K562 treated with DMSO at 1 percent for 48 hours (cell line): Measurements from ENCODE around the gene MISP. TPM values are rescaled to one million over a fixed set of nuclear protein-coding genes. Genes with fewer than 3 reads are reported as not detected.

Experiments
- total RNA-seq: library from RNA; unstranded; fragments of 300-600 nt; gene quantifications from 2 replicates; pipeline ENCODE4 v1.2.3, GENCODE V29; 2022; ENCODE audit warnings: low replicate concordance; ENCODE audit errors: extremely low read depth

The MISP gene
- not detected in 2 replicates for total RNA-seq

GRCh38 chr19:750640-751423 lies at the start of gene MISP:
TSS of gene MISP (plus strand) at chr19:751112. CDS start at chr19:756947, 5,835 bp downstream.

GRCh38 chr19:708154-709143 lies 42.5 kb upstream of the MISP start, which contains the start of gene PALM:
TSS of gene PALM (plus strand) at chr19:708935. CDS start at chr19:709147, 212 bp downstream.

GRCh38 chr19:796692-797527 lies 46.0 kb downstream of the MISP start, which contains the start of gene PTBP1:
TSS of gene PTBP1 (plus strand) at chr19:797452. CDS start at chr19:797498, 46 bp downstream.

Other genes starting within 250 kb of the MISP start
- gene TPGS1, start 243.6 kb upstream of the MISP start, total RNA-seq: not detected in 2 replicates
- gene CDC34, start 219.4 kb upstream of the MISP start, total RNA-seq: not detected in 2 replicates
- gene GZMM, start 207.1 kb upstream of the MISP start, total RNA-seq: not detected in 2 replicates
- gene BSG, start 178.5 kb upstream of the MISP start, total RNA-seq: 1,430 and 1,506 TPM in 2 replicates
- gene HCN2, start 161.2 kb upstream of the MISP start, total RNA-seq: not detected in 2 replicates
- 676 TPM in 1 of 2 replicates, not detected in the other for gene POLRMT, start 117.6 kb upstream of the MISP start, total RNA-seq
- gene FGF22, start 111.2 kb upstream of the MISP start, total RNA-seq: not detected in 2 replicates
- 251 TPM in 1 of 2 replicates, not detected in the other for gene RNF126, start 87.9 kb upstream of the MISP start, total RNA-seq
- not detected in 2 replicates for gene FSTL3, start 74.7 kb upstream of the MISP start, total RNA-seq
- gene PRSS57, start 55.7 kb upstream of the MISP start, total RNA-seq: not detected in 2 replicates
- not detected in 2 replicates for gene PALM, start 42.2 kb upstream of the MISP start, total RNA-seq
- 250 TPM in 1 of 2 replicates, not detected in the other for gene PTBP1, start 46.3 kb downstream of the MISP start, total RNA-seq
- not detected in 2 replicates for gene PLPPR3, start 70.8 kb downstream of the MISP start, total RNA-seq
- gene AZU1, start 76.7 kb downstream of the MISP start, total RNA-seq: not detected in 2 replicates
- not detected in 2 replicates for gene PRTN3, start 89.9 kb downstream of the MISP start, total RNA-seq
- gene ELANE, start 101.2 kb downstream of the MISP start, total RNA-seq: not detected in 2 replicates
- not detected in 2 replicates for gene CFD, start 108.6 kb downstream of the MISP start, total RNA-seq
- not detected in 2 replicates for gene MED16, start 142.1 kb downstream of the MISP start, total RNA-seq
- gene RNU6-9, start 142.4 kb downstream of the MISP start, total RNA-seq: not detected in 2 replicates
- not detected in 2 replicates for gene R3HDM4, start 162.1 kb downstream of the MISP start, total RNA-seq
- not detected in 2 replicates for gene KISS1R, start 166.2 kb downstream of the MISP start, total RNA-seq
- gene ARID3A, start 174.9 kb downstream of the MISP start, total RNA-seq: not detected in 2 replicates
- not detected in 2 replicates for gene WDR18, start 233.2 kb downstream of the MISP start, total RNA-seq
- gene GRIN3B, start 249.3 kb downstream of the MISP start, total RNA-seq: not detected in 2 replicates